Ovary (tissue), 3 donors: ENCODE results near the gene OSM.

ENCODE experiments used
- CTCF ChIP-seq, 3 donors: fragments of 450-650 bp in 2 of 3; fragments of 200-600 bp in 1 of 3; IDR thresholded peaks; one replicate each; pipeline versions ENCODE4 v1.5.1 to v1.8.0; 2016 to 2022; ENCODE audit warnings: antibody characterized with exemption in 3 of 3, mild to moderate bottlenecking in 1 of 3
- POLR2A ChIP-seq: fragments of 450-650 bp; IDR thresholded peaks from one replicate; pipeline ENCODE4 v1.6.1; 2017; ENCODE audit warnings: antibody characterized with exemption, mild to moderate bottlenecking, moderate library complexity
- donor health status: DM: no; HTN: no; CAD: no.

GRCh38 chr22:30293026-30293425 is 26.4 kb upstream of the OSM start:
- TF ChIP-seq CTCF (IDR thresholded peaks at IDR 0.05), result no peak
- TF ChIP-seq POLR2A, result no peak
